HEK293T (cell line): ENCODE measurements around the gene CAPSL.

Experiments
- CTBP1 ChIP-seq: fragments of 450-650 bp; IDR thresholded peaks from 2 replicates; pipeline ENCODE4 v1.6.1; 2016; ENCODE audit warnings: borderline replicate concordance
- FOXA1 ChIP-seq: fragments of 450-650 bp; IDR thresholded peaks from 2 replicates; pipeline ENCODE4 v1.6.1; 2016; ENCODE audit warnings: mild to moderate bottlenecking
- SUZ12 ChIP-seq: fragments of 450-650 bp; IDR thresholded peaks from 2 replicates; pipeline ENCODE4 v1.6.1; 2016; ENCODE audit warnings: mild to moderate bottlenecking
- TF ChIP-seq, protein P1 (sequence below): fragments of 450-650 bp; IDR thresholded peaks from 2 replicates; pipeline ENCODE4 v1.6.1; 2016

DNA sequence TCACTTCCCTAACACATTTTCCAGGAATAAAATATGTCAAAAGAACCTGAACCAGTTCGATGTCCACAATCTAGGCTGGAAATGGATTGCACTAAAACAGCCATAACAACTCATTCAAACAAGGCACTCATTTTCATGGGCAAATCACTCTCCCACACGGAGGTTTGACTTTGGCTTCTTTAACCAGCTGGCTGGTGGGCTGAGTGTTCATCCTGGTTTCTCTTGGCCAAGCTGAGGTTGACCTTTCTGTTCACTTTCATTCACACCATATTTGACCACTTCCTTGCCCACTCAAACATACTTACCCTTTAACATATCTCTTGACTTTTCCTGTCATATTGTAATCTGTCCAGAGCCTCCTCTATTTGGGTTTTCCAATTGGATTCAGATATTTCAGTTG, 76.3 kb downstream of the CAPSL start:
- TF ChIP-seq, protein P1, sequence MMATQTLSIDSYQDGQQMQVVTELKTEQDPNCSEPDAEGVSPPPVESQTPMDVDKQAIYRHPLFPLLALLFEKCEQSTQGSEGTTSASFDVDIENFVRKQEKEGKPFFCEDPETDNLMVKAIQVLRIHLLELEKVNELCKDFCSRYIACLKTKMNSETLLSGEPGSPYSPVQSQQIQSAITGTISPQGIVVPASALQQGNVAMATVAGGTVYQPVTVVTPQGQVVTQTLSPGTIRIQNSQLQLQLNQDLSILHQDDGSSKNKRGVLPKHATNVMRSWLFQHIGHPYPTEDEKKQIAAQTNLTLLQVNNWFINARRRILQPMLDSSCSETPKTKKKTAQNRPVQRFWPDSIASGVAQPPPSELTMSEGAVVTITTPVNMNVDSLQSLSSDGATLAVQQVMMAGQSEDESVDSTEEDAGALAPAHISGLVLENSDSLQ = no peak
- TF ChIP-seq FOXA1 (no peak), CTBP1 (no peak), SUZ12 (no peak)
